Neuronal stem cell (in vitro differentiated cells): Measurements from ENCODE around the gene PFKL. TPM values are rescaled to one million over a fixed set of nuclear protein-coding genes. Genes with fewer than 3 reads are reported as not detected.
A peak's percentile ranks its signal among the peaks of the same experiment; 100 is the strongest.

Source experiments
- DNase-seq: peaks from one replicate; pipeline ENCODE4 v3.0.0-alpha.2; 2013; ENCODE audit warnings: low spot score
- H2AFZ ChIP-seq: one replicate; pipeline ENCODE4 v1.6.1; 2013; ENCODE audit warnings: mild to moderate bottlenecking, low read length, inconsistent platforms
- H2AK5ac ChIP-seq: 2 replicates; pipeline ENCODE4 v1.6.1; 2013; ENCODE audit warnings: low read depth, mild to moderate bottlenecking, inconsistent platforms, low read length, moderate library complexity, mixed read lengths
- H2BK120ac ChIP-seq: 2 replicates; pipeline ENCODE4 v1.6.1; 2013; ENCODE audit warnings: low read depth, mild to moderate bottlenecking, inconsistent platforms, low read length, moderate library complexity, mixed read lengths
- H2BK12ac ChIP-seq: one replicate; pipeline ENCODE4 v1.6.1; 2013; ENCODE audit warnings: low read length, inconsistent platforms
- H2BK15ac ChIP-seq: 2 replicates; pipeline ENCODE4 v1.6.1; 2013; ENCODE audit warnings: mild to moderate bottlenecking, low read length, inconsistent platforms, mixed read lengths
- H2BK5ac ChIP-seq: one replicate; pipeline ENCODE4 v1.6.1; 2013; ENCODE audit warnings: inconsistent platforms, mild to moderate bottlenecking, low read length, moderate library complexity
- H3K14ac ChIP-seq: one replicate; pipeline ENCODE4 v1.6.1; 2013; ENCODE audit warnings: low read length, inconsistent platforms
- H3K18ac ChIP-seq: 2 replicates; pipeline ENCODE4 v1.6.1; 2013; ENCODE audit warnings: low read length, inconsistent platforms
- H3K23ac ChIP-seq: 2 replicates; pipeline ENCODE4 v1.6.1; 2013; ENCODE audit warnings: low read depth, mild to moderate bottlenecking, mixed read lengths, low read length, inconsistent platforms; ENCODE audit not compliant: poor library complexity
- H3K27ac ChIP-seq: replicated peaks from 3 replicates; pipeline ENCODE4 v1.5.1; 2013; ENCODE audit warnings: low read length, inconsistent platforms
- H3K27me3 ChIP-seq, 3 experiments: 2 replicates each; pipeline ENCODE4 v1.6.1; 2013; ENCODE audit warnings: low read length in 3 of 3, mild to moderate bottlenecking in 2 of 3, inconsistent platforms in 1 of 3, low read depth in 1 of 3, mixed read lengths in 1 of 3, moderate library complexity in 1 of 3; ENCODE audit not compliant: control insufficient read depth in 3 of 3, insufficient read depth in 3 of 3
- H3K36me3 ChIP-seq, 2 donors: replicated peaks in 1 of 2; 2 replicates each; pipeline ENCODE4 v1.6.1; 2013; ENCODE audit warnings: low read length in 2 of 2; ENCODE audit not compliant: control insufficient read depth in 2 of 2, insufficient read depth in 2 of 2
- H3K4ac ChIP-seq: 2 replicates; pipeline ENCODE4 v1.6.1; 2013; ENCODE audit warnings: inconsistent platforms, mild to moderate bottlenecking, low read length, moderate library complexity
- H3K4me1 ChIP-seq, 2 donors: 1 replicate in 1 of 2; 2 replicates in 1 of 2; pipeline ENCODE4 v1.6.1; 2013; ENCODE audit warnings: low read length in 2 of 2, low read depth in 1 of 2; ENCODE audit not compliant: control insufficient read depth in 2 of 2, insufficient read depth in 1 of 2
- H3K4me2 ChIP-seq: one replicate; pipeline ENCODE4 v1.6.1; 2013; ENCODE audit warnings: mild to moderate bottlenecking, low read length, inconsistent platforms; ENCODE audit not compliant: insufficient read depth, poor library complexity, severe bottlenecking
- H3K4me3 ChIP-seq, 2 donors: 2 replicates each; pipeline ENCODE4 v1.5.1; 2013; ENCODE audit warnings: low read length in 2 of 2, mild to moderate bottlenecking in 2 of 2, inconsistent platforms in 1 of 2, moderate library complexity in 1 of 2
- H3K79me1 ChIP-seq: one replicate; pipeline ENCODE4 v1.6.1; 2013; ENCODE audit warnings: low read depth, mild to moderate bottlenecking, inconsistent platforms, low read length, moderate library complexity
- H3K9ac ChIP-seq: one replicate; pipeline ENCODE4 v1.6.1; 2013; ENCODE audit warnings: mild to moderate bottlenecking, low read depth, low read length, inconsistent platforms; ENCODE audit not compliant: poor library complexity
- H3K9me3 ChIP-seq, 2 donors: replicated peaks in 1 of 2; 2 replicates each; pipeline versions ENCODE3 to v1.6.1; 2013; ENCODE audit warnings: low read length in 2 of 2, mild to moderate bottlenecking in 2 of 2, inconsistent platforms in 1 of 2, low read depth in 1 of 2, mixed read lengths in 1 of 2, moderate library complexity in 1 of 2; ENCODE audit not compliant: control insufficient read depth in 2 of 2, insufficient read depth in 1 of 2
- H4K8ac ChIP-seq: one replicate; pipeline ENCODE4 v1.6.1; 2013; ENCODE audit warnings: low read depth, mild to moderate bottlenecking, inconsistent platforms, low read length, moderate library complexity
- H4K91ac ChIP-seq: one replicate; pipeline ENCODE4 v1.6.1; 2013; ENCODE audit warnings: low read length, low read depth, mild to moderate bottlenecking, inconsistent platforms; ENCODE audit not compliant: poor library complexity
- WGBS, 2 donors: extraction: QIAGEN DNeasy Blood & Tissue Kit; methylation state at CpG; one replicate each; pipeline ENCODE4 v1.1.7; 2013; ENCODE audit warnings: missing lambda C conversion rate in 2 of 2, mixed read lengths in 1 of 2; ENCODE audit not compliant: insufficient read length in 2 of 2, insufficient replicate concordance in 1 of 2; ENCODE audit errors: extremely low coverage in 2 of 2; 5-methylcytosine and 5-hydroxymethylcytosine counted together
- polyA plus RNA-seq, 2 experiments: library from polyadenylated mRNA; stranded (reverse); fragments of 200-250 nt; gene quantifications; one replicate each; pipeline ENCODE4 v1.2.3, GENCODE V29; 2013

Gene PFKL
- polyA plus RNA-seq (2013, experiment 1 of 2): 37.4 TPM
- 35.9 TPM for polyA plus RNA-seq (2013, experiment 2 of 2)

DNA sequence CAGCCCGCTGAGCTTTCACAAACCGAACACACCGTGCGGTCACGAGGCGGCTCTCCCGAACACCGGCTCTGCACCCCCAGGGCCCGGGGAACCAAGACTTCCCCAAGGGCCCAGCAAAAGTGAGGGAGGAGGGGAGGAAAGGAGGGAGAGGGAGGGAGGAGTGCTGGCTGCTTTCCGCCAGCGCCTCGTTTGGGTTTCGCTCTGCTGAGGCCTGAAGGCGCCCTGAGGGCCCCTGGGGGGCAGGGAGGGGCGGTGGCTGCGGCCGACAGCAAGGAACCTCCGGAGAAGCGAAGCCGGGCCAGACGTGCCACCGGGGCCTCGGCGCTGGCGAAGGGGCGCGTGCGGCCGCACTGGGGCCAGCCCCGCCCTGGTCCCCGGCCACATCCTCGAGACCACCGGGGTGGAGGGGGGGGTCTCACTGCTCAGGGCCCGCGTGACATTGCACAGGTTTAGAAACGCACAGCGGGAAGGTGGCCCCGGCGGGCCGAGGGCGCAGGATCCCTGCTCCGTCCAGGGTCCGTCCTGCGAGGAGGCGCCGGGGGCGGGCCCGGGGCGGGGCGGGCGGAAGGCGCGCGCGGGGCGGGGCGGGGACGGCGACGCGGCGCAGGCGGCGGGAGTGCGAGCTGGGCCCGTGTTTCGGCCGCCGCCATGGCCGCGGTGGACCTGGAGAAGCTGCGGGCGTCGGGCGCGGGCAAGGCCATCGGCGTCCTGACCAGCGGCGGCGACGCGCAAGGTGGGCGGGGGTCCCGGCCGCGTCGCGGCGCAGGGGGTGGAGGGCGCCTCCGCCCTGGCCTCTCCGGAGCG lies at the start of gene PFKL:
Gene PFKL (plus strand): TSS at position 596 of the 804 bp plus-strand sequence. CDS start 53 bp downstream, at position 649.
- Histone ChIP-seq H3K4ac (peak within 1 kb of the TSS; percentile 37), H2BK5ac (peak within 1 kb of the TSS; percentile 39), H2BK120ac (peak within 1 kb of the TSS; percentile 81), H3K79me1 (peaks cover 11% of the 10 kb centered on the region), H3K9ac (peak within 1 kb of the TSS; percentile 92), H2BK15ac (peak within 1 kb of the TSS; percentile 89), H3K14ac (peak within 1 kb of the TSS; percentile 94), H3K4me2 (peak within 1 kb of the TSS; percentile 80), H2BK12ac (peak within 1 kb of the TSS; percentile 73), H2AFZ (peak within 1 kb of the TSS; percentile 98), H4K91ac (no peak within 1 kb of the TSS), H3K9me3 (peaks cover 0 to 2% of the 10 kb centered on the region in 2 donors), H3K4me1 (peaks cover 22 to 29% of the 10 kb centered on the region in 2 donors), H3K4me3 (peak within 1 kb of the TSS; percentile 82 to 89), H3K27me3 (peaks cover 0 to 11% (median 10%) of the 10 kb centered on the region in 3 experiments), H3K23ac (peak within 1 kb of the TSS; percentile 98), H3K36me3 (no peaks in the 10 kb centered on the region), H3K27ac (no peak within 1 kb of the TSS), H4K8ac (no peak within 1 kb of the TSS), H2AK5ac (peak within 1 kb of the TSS; percentile 81), H3K18ac (peak within 1 kb of the TSS; percentile 99)
- WGBS, 2 donors: no CpG with 5 or more reads among the region's 94 CpGs
- peak; percentile 48 for DNase-seq

DNA sequence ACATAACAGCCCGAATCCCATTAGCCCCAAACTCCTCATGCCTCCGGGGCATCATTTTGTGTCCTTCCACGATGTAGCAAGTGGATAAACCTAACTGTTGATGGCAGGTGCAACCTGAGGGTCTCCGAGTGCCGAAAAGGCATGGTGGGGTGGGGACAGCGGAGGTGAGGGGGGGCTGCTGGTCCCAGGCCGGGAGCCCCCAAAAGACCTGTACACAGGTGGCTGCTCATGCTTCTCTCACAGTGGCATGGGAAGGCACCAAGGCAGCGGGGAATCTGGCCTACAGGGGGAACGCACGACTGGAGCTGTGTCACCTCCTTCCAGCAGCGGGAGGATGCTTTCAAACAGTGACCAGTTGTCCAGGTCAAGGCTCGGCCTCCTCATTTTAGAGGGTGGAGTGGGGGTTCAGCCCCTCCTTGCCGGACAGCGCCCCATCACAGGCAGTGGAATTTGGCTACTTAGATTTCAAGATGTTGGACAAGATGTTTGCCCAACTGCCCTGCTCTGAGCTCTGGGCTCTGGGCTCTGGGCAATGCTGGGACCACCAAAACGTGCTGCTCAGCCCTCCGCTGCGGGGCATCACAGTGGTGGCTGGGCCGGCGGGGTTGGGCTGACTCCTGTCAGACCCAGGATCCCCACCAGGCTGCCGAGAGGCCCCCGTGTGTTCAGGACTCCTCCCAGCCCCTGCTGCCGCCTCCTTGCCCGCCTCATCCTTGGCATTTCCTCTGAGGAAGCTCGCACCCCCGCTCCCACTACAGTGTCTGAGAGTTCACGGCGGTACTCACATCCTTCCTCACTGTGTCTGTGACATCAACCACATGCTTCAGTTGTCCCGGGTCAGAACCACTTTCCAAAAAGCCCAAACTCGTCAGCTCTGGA lies 45.8 kb upstream of the PFKL start:
- Histone ChIP-seq H3K9ac (peak overlapping the region; percentile 21), H3K4ac (no peak overlapping the region), H2AFZ (no peak overlapping the region), H2BK12ac (peak overlapping the region; percentile 84), H4K91ac (no peak overlapping the region), H4K8ac (peak overlapping the region; percentile 17), H3K79me1 (no peaks in the 10 kb centered on the region), H3K27me3 (peaks cover 0 to 20% (median 0%) of the 10 kb centered on the region in 3 experiments), H3K18ac (peak overlapping the region; percentile 76), H3K9me3 (no peaks in the 10 kb centered on the region), H2AK5ac (peak overlapping the region; percentile 74), H3K4me1 (no peaks in the 10 kb centered on the region), H3K23ac (peak overlapping the region; percentile 31), H2BK120ac (no peak overlapping the region), H3K36me3 (no peaks in the 10 kb centered on the region), H3K27ac (no peak overlapping the region), H3K4me3 (no peak overlapping the region), H2BK5ac (peak overlapping the region; percentile 42), H3K4me2 (no peak overlapping the region), H2BK15ac (peak overlapping the region; percentile 71), H3K14ac (no peak overlapping the region)
- WGBS, 2 donors: no CpG with 5 or more reads among the region's 29 CpGs
- DNase-seq: no peak

GRCh38 chr21:44255511-44255981 lies 44.3 kb upstream of the PFKL start:
- no peak overlapping the region for H3K14ac ChIP-seq
- no peak overlapping the region for H3K9ac ChIP-seq
- H2BK5ac ChIP-seq: no peak overlapping the region
- no peaks in the 10 kb centered on the region for H3K4me1 ChIP-seq
- no peaks in the 10 kb centered on the region for H3K36me3 ChIP-seq
- no peak overlapping the region for H4K91ac ChIP-seq
- H3K4ac ChIP-seq: no peak overlapping the region
- H2BK12ac ChIP-seq: no peak overlapping the region
- H3K18ac ChIP-seq: peak overlapping the region; percentile 15
- H4K8ac ChIP-seq: no peak overlapping the region
- no peak for DNase-seq
- H2AK5ac ChIP-seq: no peak overlapping the region
- no peak overlapping the region for H3K4me3 ChIP-seq
- H3K79me1 ChIP-seq: no peaks in the 10 kb centered on the region
- peaks cover 0 to 32% (median 0%) of the 10 kb centered on the region in 3 experiments for H3K27me3 ChIP-seq
- H3K27ac ChIP-seq: no peak overlapping the region
- no peak overlapping the region for H2AFZ ChIP-seq
- no peak overlapping the region for H2BK120ac ChIP-seq
- no peak overlapping the region for H3K23ac ChIP-seq
- WGBS, 2 donors: no CpG with 5 or more reads among the region's 11 CpGs
- H3K9me3 ChIP-seq: peaks cover 0 to 2% of the 10 kb centered on the region in 2 donors
- H2BK15ac ChIP-seq: no peak overlapping the region
- H3K4me2 ChIP-seq: no peak overlapping the region
